Loucy (cell line): Measurements from ENCODE around the gene PAM16.

Source experiments
- EZH2phosphoT487 ChIP-seq: fragments of 200-600 bp; IDR thresholded peaks from 2 replicates; pipeline ENCODE4 v1.6.1; 2018; ENCODE audit warnings: antibody characterized with exemption, mild to moderate bottlenecking, moderate library complexity, borderline replicate concordance
- TF ChIP-seq, protein P1 (sequence below): fragments of 200-600 bp; sonication (generic); conservative IDR thresholded peaks from 2 replicates; pipeline ENCODE4 v1.5.1; 2014; ENCODE audit warnings: mild to moderate bottlenecking, antibody characterized with exemption, low read length

DNA sequence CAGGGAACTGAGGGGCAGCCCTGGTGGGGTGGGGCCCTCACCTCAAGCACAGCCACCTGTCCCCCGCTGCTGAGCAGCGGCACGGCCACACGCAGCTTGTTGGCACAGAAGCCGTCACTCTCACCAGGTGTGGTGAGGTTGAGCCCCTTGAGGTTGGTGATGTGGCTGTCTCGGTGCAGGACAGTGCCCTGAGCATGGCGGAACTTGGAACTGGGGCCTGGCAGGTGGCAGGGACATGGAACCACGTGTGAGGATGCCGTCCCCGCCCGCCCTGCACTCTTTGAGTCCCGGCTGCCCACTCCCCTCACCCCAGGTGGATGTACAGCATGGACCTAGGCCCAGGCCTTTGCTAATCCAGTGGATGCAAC lies 10.8 kb upstream of the PAM16 start:
- TF ChIP-seq, protein P1, sequence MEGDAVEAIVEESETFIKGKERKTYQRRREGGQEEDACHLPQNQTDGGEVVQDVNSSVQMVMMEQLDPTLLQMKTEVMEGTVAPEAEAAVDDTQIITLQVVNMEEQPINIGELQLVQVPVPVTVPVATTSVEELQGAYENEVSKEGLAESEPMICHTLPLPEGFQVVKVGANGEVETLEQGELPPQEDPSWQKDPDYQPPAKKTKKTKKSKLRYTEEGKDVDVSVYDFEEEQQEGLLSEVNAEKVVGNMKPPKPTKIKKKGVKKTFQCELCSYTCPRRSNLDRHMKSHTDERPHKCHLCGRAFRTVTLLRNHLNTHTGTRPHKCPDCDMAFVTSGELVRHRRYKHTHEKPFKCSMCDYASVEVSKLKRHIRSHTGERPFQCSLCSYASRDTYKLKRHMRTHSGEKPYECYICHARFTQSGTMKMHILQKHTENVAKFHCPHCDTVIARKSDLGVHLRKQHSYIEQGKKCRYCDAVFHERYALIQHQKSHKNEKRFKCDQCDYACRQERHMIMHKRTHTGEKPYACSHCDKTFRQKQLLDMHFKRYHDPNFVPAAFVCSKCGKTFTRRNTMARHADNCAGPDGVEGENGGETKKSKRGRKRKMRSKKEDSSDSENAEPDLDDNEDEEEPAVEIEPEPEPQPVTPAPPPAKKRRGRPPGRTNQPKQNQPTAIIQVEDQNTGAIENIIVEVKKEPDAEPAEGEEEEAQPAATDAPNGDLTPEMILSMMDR, result no peak
- TF ChIP-seq EZH2phosphoT487, result no peak
